Measurements from ENCODE around the gene NBPF3.

DNA sequence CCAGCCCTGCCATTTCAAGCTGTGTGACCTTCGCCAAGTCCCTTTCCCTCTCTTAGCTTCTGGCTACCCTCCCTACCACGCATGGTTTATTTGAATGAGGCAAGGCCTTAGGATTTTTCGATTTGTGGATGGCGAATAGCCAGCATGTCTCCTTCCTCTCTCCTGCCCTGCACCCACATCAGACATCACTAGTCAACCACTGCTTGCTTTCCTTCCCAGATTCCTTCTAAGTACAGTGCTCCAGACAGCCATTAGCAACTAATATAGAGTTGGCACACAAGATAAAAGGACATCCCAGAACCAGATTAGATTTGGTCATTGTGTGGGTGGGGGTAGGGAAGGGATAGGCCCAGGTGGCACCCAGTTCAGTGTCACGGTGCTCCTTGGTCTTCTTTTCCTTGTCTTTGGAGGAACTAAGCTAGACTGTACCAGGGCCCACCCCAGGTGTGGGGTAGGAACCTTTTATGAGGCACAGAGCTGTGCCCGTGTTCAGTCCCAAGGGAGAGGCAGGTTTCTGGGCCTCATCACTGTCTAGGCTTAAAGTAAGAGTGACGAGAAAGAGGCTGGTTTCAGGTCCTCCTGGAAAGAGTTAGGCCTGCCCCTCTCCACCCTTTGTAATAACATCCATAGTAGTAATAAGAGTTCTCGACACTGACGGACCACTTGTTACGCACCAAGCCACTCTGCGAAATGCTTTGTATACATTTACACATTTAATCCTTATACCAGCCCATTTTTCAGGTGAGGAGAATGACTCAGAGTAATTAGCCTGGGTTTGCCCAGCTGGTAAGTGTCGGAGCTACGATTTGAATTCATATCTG, 77.9 kb downstream of the NBPF3 start:
- TF ChIP-seq, protein P1, sequence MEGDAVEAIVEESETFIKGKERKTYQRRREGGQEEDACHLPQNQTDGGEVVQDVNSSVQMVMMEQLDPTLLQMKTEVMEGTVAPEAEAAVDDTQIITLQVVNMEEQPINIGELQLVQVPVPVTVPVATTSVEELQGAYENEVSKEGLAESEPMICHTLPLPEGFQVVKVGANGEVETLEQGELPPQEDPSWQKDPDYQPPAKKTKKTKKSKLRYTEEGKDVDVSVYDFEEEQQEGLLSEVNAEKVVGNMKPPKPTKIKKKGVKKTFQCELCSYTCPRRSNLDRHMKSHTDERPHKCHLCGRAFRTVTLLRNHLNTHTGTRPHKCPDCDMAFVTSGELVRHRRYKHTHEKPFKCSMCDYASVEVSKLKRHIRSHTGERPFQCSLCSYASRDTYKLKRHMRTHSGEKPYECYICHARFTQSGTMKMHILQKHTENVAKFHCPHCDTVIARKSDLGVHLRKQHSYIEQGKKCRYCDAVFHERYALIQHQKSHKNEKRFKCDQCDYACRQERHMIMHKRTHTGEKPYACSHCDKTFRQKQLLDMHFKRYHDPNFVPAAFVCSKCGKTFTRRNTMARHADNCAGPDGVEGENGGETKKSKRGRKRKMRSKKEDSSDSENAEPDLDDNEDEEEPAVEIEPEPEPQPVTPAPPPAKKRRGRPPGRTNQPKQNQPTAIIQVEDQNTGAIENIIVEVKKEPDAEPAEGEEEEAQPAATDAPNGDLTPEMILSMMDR (conservative IDR thresholded peaks at IDR 0.05; ENCODE audit: low read length): no peak
- TF ChIP-seq EZH2phosphoT487 (IDR thresholded peaks at IDR 0.05; ENCODE audit: borderline replicate concordance, low read depth, low read length): no peak

Data from OCI-LY7 (cell line).